CD1c-positive myeloid dendritic cell (primary cell): ENCODE measurements around the gene C1QTNF3.
"Not testable (repeated sequence)": the region's sequence is repeated elsewhere in the genome, so short reads cannot be mapped to it uniquely, and the experiment has no call there.

Experiments
- DNase-seq: peaks from one replicate; pipeline ENCODE4 v3.0.0-alpha.2; 2016; ENCODE audit errors: extremely low spot score

C1QTNF3 gene

DNA sequence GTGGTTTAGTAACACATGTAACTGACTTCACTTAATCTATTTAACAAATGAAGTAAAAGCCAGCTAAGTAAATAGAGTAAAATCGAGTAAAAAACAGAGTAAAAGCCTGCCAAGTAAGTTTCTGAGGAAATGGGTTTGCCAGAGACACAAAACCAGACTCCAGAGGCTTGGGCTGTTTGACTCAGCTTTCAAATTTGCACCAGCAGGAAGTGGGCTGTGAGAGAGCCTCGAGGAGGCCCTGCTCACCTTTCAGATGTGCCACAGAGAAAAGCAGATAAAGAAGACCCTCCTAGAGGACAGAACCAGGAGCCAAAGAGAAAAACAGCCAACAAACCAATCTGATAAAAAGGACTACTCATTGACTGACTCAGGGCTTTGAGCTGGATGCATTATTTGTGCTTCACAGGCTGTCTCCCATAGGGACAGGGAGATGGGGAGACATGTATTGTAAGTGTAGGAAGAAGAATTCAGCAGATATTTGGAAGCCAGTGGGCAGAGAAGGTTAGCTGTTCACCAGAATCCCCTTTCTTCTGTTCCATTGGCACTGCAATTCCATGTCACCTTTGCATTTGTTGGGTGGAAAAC is 20.8 kb downstream of the C1QTNF3 start:
- DNase-seq: no peak

DNA sequence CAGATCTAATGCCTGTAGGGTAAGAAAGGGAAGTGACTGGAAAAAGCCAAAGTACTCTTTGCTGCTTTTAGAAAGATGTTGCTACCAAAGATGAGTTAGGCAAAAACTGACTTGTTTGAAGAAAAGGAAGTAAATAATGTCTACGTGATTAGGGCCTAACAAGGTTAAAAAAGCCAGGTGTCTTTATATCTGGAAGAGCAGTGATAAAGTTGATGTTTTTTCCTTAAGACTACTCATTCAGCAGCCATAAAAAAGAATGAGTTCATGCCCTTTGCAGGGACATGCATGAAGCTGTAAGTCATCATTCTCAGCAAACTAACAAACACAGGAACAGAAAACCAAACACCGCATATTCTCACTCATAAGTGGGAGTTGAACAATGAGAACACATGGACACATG is 21.7 kb downstream of the C1QTNF3 start:
- no peak for DNase-seq

- no peak for DNase-seq
Observed at GRCh38 chr5:34020726-34021125, 22.3 kb downstream of the C1QTNF3 start.

DNA sequence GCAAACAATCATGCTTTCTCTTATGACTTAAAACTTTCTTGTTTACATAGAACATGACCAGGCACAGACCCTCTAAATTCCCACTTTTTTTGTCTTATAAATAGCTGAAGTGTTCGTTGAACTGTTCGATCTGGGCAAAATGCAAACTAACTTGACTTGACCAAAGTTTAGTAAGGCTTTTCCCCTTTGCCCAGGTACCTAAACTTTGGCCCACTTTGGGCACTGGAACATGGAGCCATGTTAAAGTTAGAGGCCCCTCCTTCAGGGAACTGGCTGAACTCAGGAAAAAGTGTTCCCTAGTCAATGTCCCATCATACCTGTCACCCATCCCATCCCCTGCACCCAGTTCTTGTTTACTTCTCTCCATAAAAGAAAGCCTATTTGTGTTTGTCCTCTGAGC is 25.8 kb downstream of the C1QTNF3 start:
- DNase-seq: no peak

DNA sequence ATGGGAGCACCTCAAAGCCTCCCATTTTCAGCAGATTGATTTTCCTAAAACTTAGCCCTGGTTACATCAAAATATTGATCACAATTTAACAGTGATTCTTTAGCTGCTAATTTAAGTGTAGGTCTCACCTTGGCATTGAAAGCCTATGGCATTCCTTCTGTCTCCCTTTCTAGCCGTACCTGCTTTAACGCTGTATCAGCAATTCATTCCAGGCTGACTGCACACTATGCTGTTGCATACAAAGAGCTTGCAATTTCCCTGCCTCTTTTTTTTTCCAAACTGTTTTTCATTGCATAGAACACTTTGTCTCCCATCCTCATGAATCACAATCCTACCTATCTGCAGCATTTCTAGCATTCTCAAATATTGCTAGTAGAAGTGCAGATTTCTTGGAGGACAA is 26.3 kb downstream of the C1QTNF3 start:
- no peak for DNase-seq

GRCh38 chr5:34016222-34016621 is 26.8 kb downstream of the C1QTNF3 start:
- no peak for DNase-seq

DNA sequence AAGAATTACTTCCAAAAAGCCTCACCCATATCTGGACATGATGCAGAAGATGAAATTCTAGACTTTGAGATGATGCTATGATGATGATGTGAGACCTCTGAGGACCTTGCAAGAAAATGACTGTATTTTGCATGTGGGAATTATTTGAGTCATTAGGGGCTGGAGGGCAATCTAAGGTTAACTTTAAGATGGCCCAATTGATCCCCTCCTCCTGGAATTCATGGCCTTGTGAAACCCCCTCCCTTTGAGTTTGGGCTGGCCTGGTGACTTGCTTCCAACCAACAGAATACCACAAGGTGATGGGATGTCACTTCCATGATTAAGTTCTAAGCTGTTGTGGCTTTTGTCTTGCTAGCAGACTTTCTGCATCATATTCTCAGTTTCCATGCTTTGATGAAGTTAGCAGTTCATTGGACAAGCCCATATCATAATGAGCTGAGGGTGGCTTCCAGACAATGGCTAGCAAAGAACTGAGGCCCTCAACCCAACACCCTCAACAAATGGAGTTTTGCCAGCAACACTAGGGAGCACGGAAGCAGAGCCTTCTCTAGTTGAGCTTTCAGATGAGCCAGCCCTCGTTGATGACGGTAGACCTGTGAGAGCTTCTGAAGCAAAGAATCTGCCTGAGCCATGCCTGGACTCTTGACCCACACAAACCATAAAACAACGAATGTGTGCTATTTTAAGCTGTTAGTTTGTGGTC is 27.7 kb downstream of the C1QTNF3 start:
- DNase-seq: no peak

DNA sequence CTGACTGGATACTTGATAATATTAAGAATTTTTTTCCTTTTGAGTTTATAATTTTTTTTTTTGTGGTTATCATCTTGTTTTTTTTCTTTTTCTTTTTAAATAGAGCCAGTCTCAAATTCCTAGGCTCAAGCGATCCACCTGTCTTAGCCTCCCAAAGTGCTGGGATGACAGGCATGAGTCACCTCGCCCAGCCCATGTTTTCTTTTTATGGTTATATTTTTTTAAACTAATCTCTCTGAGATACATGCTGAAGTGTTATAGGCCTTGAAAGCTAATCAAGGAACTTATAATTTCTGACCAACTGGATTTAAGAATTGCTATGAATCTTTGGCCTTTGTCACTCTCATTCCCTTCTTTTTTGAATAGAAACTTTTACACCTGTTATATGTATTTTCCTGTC is 28.4 kb downstream of the C1QTNF3 start:
- no peak for DNase-seq

DNA sequence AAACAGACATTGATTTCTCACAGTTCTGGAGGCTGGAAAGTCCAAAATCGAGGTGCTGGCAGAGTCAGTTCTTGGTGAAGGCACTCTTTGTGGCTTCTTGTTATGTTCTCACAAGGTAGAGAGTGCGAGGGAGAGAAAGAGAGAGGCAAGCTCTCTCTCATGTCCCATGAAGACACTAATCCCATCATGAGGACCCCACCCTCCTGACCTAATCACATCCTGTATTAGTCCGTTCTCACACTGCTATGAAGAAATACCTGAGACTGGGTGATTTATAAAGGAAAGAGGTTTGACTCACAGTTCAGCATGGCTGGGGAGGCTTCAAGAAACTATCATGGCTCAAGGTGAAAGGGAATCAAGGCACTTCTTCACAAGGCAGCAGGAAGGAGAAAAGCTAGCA is 29.5 kb downstream of the C1QTNF3 start:
- no peak for DNase-seq

- DNase-seq: no peak
Observed at GRCh38 chr5:34012791-34013190, 30.2 kb downstream of the C1QTNF3 start.

DNA sequence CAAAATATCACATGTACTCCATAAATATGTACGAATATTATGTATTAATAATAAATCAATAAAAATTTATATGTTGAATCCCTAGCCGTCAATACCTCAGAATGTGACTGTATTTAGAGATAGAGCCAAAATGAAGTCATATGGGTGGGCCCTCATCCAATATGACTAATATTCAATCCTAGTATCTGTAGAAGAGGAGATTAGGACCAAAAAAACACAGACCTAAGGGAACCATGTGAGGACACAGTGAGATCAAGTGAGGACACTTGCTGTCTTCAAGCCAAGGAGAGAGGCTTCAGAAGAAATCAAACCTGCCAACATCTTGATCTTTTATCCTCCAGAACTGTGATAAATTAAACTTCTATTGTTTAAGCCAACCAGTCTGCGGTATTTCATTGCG is 31.5 kb downstream of the C1QTNF3 start:
- DNase-seq: no peak

DNA sequence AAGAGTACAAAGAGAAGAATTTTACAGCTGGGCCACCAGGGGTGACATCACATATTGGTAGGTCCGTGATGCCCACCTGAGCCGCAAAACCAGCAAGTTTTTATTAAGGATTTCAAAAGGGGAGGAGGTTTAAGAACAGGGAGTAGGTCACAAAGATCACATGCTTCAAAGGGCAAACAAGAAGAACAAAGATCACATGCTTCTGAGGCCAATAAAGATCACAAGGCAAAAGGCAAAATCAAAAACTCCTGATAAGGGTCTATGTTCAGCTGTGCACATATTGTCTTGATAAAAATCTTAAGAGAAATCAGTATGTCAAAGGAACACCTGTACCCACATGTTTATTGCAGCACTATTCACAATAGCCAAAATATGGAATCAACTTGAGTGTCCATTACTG is 32.9 kb downstream of the C1QTNF3 start:
- not testable (repeated sequence) for DNase-seq

- DNase-seq: no peak
Observed at GRCh38 chr5:34009610-34010009, 33.4 kb downstream of the C1QTNF3 start.

- DNase-seq: no peak
Observed at GRCh38 chr5:34008802-34009201, 34.2 kb downstream of the C1QTNF3 start.

- DNase-seq: peak; percentile 95
Observed at GRCh38 chr5:34007621-34008600, 35.1 kb downstream of the C1QTNF3 start, which contains the start of gene AMACR. Gene AMACR (minus strand): TSS chr5:34008050. CDS start chr5:34008019, 31 bp downstream.

- no peak for DNase-seq
Observed at GRCh38 chr5:34007201-34007620, 35.8 kb downstream of the C1QTNF3 start.

DNA sequence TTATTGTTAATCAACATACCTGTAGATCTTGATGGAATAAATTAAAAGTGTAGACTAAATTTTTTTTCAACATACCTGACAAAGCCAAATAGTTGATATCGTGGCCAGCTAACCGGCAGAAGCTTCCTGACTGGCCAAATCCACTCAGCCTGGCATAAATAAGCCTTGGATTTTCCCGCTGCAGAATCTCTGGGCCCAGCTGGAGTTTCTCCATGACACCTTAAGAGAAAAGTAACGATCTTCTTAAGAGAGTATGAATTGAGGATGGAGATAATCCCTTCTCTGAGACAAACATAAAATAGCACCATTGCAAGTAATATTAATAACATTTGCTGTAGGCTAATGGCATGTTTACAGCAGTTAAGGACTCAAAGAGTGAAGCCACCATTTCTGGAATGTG is 37.3 kb downstream of the C1QTNF3 start:
- DNase-seq: no peak

DNA sequence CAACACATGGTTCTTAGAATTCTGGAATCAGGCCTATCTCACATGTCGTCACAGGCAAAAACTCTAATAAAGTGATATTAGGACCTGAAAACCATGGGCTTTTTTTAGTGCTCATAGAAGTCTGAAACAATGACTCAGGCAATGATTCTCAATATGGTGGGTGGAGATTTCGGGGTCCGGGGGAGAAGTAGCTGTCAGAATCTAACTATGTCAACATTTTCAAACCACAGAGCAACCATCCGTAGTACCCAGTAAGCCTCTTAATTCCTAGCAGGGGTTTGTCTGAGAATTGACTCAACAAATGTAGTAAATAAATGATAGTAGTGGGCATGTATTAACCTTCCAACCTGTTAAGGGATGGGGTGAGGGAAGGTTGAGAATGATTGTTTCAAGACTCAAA is 37.8 kb downstream of the C1QTNF3 start:
- no peak for DNase-seq

- DNase-seq: no peak
Observed at GRCh38 chr5:34003941-34004340, 39.1 kb downstream of the C1QTNF3 start.

DNA sequence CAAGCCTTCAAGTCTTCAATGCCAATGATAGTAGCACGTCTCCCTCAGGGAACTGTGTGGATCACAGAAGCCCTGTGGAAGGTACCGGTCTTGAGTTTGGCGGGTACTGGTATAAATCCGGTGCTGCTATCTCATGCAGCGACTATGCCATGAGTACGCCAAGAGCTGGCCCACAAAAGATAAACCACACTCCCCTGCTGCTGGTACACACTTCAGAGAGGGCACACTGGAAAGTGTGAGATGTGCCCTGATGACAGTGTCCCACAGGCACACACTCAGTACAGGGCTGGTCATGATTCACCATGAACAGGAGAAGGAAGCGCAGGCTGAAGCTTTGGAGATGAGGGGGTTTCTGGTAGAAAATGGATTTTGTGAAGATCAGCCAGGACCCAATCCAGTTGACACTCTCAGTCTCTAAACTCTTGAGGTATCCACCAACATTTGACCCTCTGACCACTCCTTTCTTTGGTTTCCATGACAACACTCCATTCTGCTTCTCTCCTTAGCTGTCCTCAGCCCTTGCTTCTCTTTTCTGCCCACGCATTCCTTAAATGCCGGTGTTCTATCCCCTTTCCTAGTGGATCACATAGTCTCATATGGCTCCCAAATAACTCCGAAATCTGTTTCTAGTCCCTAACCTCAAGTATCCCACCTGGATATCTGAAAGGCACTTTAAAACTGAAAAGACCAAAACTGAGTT is 40.2 kb downstream of the C1QTNF3 start:
- no peak for DNase-seq

DNA sequence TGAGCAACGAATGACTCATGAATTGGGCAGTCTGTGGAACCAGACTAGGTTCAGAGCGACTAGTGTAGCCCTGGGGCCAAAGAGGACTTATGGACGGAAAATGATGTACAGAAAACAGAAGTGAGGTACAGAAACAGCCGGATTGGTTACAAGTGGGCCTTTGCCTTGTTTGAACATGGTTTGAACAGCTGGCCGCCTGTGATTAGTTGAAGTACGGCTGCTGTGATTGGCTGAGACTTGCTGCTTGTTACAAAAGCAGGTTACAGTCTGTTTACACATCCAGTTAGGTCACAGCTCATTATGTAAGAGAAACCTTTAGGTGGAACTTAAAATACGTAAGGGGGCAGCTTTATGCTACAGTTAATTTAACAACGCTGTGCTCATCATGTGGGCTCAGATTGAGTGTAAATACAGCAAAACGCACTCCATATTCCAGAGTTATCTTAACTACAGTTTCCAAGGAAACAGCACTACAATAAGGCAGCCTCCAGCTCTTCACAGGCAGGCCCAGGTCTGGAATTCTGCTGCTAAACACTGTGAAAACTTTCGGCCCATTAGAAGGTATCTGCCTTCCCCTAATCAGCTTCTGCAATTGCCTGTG is 41.7 kb downstream of the C1QTNF3 start:
- no peak for DNase-seq
